ENCODE results near the gene BOD1L1.

The BOD1L1 gene

GRCh38 chr4:13522282-13523104 lies 105.0 kb downstream of the BOD1L1 start:
- DNase-seq: no peak

GRCh38 chr4:13521047-13521446 lies 106.5 kb downstream of the BOD1L1 start:
- DNase-seq: no peak
